HG03342 (cell line): Measurements from ENCODE around the gene OR6S1.
"Not testable (repeated sequence)": the region's sequence is repeated elsewhere in the genome, so short reads cannot be mapped to it uniquely, and the experiment has no call there.

Experiments used
- ATAC-seq: cut with Tn5 transposase; IDR thresholded peaks from one replicate; pipeline ENCODE4 v1.9.1; 2021; ENCODE audit warnings: mild to moderate bottlenecking, moderate library complexity; ENCODE audit not compliant: unreplicated experiment

The OR6S1 gene

DNA sequence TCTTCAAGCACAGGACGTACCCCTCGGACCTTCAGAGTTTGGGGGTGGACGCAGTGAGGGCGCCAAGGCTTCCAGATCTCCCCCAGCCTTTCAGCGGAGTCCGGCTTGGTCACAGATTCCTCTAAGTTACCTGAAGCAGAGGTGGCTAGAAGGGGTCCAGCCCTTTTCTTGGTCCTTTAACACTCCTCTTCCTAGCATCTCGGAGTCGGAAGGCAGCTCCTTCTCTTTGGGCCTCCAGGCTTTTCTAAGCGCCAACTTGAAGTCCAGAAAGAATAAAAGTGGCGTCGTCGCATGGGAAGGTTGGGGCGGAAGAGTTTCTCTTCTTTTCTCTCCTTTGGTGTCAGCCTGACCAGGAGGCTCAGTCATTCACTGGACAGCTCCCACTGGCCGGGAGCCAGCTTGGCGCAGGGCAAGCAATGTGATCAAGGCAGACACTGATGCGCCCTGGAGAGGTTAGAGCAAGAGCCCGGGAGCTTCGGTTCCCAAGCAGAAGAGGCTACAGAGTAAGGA, 9.6 kb downstream of the OR6S1 start:
- ATAC-seq = no peak

DNA sequence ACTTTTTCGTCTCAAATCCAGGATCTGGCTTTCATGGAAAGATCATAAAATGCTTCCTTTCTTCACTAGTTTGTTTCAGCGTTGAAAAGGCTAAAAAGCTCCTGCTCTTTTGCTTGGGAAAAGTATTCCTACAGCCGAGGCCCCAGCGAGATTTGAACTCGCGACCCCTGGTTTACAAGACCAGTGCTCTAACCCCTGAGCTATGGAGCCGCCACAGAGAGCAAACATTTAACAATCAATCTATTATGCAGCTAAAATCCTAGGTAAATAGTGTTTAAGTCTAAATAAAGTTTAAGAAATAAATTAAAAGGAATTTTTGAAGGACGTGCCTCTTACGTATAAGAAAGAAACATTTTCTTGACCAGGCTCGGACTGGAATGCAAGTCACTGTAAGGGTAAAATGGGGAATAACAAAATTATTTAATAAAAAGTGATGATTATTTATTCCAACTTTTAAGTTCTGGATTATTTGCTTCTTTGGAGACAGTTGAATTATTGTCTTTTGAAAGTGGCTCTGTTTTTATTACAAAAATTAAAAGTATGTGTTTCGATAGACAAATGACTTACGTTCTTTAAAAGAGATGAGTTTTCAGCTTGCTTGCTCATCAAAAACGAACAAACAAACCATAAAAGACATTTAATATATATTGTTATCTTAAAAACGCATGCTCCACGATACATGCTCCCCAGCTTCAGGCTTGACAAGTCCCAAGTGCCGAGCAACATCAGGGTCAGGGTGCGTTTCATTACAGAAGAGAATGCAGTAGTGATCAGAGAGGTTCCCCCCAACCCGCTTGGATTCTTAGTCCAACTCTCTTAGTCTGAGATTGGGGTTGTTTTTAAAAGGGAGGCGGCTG, 10.2 kb downstream of the OR6S1 start:
- no peak for ATAC-seq

DNA sequence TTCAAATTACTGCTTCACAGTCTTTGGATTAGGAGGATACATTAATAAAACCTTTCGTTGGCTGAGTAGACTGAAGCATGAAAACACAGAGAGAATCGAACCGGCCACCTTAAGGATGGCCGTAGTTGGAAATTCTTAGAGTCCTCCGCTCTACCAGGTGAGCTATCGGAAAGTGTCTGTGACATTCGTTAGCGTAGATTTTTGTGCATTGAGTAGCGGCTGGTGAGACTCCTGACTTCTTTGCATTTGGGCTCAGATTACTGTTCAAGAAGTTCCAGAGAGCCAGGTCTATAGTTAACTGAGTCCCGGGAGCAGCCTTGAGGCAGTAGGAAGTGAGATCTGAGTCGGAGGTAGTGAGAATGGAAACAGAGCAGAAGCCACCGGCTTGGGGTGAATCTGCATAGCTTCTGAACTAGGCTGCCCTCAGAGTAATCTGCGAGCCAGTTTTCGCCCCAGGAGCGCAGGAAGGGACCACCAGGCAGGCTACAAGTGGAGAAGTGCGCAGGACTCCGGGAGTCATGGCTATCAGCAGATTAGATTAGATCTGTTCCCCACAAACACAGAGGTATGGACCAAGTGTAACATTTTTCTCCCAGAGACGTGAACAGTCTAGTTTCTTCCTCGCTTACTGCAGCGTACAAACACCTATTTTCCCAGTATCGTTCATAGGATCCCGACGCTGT, 11.0 kb downstream of the OR6S1 start:
- no peak for ATAC-seq

DNA sequence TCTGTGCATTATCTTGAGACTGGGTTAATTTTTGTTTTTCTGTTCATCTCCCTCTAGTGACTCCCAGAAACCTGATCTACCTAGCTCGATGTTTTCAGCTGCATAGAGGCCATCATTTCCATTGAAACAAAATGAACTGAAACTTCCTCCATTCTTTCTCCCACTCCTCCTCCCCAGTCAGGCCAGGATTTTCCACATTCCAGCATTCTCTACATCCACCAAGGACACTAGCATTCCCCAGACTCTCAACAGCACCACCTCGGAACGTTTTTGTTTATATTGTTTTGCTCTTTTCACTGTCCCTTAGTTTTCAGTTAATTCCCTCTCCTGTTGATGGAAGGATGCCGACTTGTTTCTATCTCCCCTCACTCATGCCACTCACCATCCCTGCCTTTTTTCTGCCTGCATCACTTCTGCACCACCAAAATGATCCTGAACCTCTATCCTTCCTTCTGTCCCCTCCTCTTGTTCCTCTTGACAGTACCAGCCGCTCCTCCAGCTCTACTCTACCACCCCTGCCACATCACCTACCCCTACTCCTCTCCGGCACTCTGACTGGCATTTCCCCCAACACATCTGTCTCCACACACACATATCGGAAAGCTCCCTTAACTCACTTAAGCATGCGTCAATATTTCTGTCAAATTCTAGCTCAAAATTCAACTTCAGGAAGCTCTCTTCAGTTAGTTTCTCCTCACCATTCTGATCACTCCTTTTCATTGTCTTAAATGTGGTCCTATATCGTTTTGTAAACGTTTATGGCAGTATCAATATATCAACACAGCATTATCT, 13.2 kb downstream of the OR6S1 start:
- no peak for ATAC-seq

DNA sequence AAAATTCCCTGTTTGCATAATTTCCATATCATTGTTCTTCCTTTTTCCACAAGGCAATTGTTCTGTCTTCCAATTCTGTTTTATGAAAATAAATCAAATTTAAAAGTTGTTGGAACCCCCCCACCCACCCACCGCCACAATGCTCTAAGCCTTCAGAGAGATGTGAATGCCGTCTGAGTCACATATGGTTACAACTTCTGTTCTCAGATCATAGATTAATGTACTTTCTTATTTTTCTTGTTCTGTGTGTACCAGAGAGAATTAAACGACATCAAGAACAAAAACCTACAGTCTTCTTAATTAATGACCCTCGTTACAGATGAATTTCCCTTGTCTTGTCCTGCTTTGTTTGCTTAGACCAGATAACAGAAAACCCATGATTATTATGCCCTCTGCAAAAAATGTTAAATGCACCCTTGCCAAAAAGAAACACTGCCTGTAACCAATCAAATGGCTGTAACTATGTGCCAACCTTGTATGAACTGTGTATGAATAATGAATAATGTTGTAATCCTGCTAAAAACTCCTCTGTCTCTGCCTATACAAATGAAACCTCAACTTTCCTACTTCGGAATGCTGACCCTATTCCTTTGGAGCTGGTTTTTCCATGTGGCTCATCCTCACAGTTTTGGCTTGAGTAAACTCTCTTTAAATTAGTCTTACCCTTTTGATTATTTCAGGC, 14.0 kb downstream of the OR6S1 start:
- no peak for ATAC-seq

DNA sequence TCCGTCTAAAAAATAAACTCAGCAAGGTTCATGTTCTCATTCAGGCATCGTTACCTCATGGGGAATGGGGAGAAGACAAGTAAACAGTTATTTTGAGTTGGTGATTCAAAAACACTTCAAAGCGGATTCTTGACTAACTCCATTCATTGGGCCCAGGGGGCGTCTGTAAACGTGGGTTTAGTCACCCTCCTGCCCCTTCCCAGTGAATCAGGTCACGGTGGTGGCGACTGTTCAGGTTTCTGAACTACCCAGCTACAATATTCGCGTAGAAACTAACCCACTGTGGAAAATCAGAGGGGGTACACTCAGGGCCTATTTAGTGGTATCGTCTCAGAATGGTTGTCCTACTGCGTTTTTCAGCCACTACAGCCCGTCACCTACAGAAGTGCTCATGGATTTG, 15.2 kb downstream of the OR6S1 start:
- ATAC-seq = no peak

DNA sequence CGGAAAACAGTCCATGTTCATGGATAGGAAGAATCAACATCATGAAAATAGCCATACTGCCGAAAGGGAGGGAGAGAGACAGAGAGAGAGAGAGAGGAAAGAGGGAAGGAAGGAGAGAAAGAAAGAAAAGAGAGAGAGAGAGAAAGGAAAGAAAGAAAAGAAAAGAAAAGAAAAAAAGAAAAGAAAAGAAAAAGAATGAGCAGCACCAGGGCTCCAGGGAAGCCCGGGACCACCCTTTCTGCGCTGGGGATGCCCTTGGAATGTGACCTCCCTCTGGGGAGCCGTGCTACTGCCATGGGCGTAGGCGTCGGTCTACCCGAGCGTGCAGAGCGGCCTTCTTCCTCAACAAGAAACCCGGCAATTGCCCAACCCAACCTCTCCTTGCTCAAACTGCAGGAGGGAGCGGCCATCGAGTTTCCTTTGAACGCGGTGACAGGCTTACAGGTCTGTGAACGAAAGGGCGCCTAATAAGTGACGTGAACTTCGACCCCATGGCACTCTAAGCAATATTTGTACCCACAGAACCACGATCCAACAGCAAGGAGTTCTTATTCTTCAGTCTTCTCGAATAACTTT, 16.9 kb downstream of the OR6S1 start:
- ATAC-seq = no peak

DNA sequence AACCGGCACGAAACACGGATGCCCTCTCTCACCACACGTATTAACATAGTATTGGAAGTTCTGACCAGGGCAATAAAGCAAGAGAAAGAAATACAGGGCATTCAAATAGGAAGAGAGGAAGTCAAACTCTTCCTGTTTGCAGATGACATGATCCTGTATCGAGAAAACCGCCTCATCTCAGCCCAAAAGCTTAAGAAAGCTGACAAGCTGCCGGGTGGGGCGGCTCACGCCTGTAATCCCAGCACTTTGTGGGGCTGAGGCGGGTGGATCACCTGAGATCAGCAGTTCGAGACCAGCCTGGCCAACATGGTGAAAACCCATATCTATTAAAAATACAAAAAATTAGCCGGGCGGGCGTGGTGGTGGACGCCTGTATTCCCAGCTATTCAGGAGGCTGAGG, 17.7 kb downstream of the OR6S1 start:
- no peak for ATAC-seq

DNA sequence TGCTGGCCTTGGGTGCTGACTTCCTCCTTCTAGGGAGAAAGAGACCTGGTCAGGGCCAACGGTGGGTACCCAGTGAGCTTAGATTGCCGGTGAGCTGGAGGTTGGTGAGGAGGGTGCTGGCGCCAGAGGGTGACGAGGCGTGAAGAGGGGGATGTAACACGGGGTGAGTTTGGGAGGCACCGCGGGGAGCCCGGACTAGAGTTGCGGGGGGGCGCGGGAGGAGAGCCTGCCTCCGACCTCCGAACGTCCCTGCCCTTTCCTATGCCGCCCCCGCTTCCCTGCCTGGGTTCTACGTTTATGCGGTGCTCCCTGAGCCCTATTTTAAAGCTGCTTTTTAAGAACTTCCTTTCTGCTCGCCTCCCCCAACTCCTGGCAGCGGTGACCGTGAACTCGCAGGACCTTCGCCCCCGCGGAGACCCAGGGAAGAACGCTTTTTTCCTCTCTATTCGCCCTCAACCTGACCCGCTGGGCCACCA, 18.6 kb downstream of the OR6S1 start:
- ATAC-seq = no peak

DNA sequence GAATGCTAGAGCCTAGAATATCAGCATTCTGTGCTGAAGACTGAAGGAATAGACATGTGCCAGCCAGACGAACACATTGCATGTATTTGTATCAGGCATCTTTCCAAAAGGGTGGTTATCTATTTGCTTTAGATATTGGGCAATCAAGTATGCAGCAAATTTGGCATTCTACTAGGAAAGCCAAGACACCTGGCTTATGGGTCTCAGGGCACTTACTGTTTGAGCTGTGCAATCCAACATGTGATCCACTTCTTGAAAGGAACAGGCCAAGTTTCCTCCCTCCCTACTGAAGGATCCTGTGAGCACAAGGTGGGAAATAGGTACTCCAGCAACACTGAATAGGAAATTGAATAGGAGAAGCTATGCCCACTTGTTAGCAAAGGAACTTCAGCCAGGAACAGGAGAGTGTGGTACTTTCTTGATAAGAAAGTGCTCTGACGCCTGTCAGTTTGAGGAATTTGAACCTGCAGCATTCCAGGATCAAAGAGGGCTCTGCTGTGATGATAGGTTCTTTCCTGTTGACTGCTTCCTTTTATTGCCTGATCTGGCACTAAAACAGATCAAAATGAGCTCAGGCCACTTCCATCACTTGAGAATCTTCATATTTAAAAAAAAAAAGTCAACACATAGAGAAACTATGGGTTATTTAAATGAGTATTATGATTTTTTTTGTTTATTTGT, 20.6 kb downstream of the OR6S1 start:
- ATAC-seq = no peak

DNA sequence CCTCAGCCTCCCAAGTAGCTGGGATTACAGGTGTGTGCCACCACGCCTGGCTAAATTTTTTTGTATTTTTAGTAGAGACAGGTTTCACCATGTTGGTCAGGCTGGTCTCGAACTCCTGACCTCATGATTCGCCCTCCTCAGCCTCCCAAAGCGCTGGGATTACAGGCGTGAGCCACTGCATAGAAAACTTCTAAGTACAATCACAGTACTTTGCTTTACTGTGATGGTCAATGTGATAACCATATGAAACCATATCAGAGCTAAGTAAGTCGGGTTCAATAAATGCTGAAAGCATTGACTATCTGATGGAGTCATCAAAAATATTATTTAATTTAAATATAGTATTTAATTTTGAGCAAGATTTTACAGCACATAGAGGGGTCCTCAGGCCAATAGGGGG, 21.8 kb downstream of the OR6S1 start:
- ATAC-seq = not testable (repeated sequence)

DNA sequence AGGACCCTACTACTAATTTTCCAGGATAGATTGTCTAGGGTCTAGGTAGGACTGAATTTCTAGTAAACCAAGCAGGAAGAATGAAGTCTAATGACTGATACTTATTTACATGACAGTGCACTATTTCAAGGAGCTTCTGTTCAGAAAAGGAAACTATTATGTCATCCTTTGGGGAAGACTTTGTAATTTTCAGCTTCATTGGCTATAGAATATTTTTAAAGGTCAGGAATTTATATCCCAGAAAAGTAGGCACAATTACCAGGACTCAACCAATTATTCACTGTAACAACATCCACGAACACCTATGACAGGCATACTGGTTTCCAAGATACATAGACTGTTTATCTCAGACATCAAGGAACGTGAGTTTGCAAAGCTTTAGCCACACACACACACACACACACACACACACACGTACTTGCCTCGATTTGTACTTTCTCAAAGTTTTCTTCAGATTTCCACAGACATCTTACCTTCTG, 23.2 kb downstream of the OR6S1 start:
- ATAC-seq = no peak

DNA sequence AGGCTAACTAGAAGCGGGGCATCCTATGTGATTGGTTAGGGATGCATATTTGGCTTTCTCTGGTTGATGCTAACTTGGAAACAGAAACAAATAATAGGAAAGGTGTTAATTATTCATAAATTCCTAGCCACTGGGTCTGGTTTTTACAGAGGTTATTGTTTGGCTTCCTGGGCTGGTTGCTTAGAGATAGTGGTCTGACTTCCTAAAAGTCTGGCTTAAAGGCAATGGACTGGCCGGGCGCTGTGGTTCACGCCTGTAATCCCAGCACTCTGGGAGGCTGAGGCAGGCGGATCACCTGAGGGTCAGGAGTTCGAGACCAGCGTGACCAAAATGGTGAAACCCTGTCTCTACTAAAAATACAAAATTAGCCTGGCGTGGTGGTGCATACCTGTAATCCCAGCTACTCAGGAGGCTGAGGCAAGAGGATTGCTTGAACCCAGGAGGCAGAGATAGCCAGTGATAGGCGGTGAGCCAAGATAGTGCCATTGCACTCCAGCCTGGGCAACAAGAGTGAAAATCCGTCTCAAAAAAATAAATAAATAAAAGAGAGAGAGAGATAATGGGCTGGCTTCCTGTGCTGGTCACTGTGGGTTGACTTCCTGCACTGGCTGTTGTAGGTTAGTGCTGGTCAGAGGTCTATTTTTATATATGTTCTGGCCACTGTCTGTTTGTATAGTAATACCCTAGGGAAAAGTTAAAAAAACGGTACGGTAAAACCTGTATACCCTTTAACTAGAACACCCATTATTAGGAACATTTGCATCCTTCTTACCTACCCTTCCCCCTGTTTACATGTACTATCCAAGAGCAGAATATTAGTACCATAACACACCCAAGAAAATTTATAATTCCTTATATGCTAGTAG, 24.1 kb downstream of the OR6S1 start:
- no peak for ATAC-seq

DNA sequence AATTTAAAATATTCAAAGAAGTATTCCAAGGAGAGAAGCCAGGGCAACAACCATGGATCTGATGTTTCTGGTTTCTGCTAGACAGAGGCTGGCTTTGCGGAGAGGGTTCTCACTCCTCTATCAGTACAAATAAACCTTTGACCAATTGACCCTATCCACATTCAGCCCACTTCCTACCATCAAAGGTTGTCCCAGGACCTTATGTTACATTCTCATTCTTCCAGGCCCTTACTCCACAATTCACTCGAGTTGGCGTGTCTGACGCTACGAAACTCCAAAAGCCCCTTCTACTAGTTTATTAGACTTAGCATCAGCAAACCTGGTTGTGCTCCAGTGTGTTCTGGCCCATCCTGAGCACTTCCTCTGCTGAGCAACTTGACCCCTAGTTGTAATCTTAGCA, 25.5 kb downstream of the OR6S1 start:
- no peak for ATAC-seq

DNA sequence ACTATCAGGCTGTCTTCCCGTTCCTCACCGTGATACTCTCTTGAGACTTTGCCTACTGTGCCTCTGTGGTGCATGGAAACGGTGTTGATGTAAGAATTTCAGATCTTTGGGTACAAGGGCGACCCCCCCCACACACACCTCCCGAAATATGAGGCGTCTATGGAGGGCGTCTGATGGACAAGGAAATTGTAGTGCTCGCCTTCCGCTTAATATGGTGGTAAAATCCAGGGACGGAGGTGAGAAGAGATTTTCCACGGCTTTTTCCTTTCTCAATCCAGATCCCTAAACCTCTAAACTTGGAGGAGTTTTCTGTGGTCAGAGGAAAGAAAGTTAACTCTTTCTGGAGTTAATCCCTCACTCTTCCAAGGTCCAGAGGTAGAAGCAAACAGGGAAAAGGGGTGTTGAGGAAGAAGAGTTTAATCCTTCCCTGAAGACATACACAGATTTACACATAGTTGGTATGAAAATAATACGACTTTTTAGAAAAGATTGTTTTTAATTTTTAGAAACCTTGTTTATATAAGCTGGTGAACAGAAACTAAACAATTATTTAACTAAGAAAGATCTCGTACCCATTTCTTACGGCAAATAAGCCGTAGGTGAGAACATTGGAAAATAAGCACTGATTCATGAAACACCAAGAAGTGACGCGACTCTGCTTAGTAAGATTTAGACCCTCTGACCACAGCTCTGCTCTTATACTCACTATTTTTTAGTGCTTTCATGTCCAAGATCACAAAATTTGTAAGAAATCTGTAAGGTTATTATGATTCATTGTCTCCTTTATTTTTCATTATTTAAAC, 27.3 kb downstream of the OR6S1 start:
- ATAC-seq = no peak

DNA sequence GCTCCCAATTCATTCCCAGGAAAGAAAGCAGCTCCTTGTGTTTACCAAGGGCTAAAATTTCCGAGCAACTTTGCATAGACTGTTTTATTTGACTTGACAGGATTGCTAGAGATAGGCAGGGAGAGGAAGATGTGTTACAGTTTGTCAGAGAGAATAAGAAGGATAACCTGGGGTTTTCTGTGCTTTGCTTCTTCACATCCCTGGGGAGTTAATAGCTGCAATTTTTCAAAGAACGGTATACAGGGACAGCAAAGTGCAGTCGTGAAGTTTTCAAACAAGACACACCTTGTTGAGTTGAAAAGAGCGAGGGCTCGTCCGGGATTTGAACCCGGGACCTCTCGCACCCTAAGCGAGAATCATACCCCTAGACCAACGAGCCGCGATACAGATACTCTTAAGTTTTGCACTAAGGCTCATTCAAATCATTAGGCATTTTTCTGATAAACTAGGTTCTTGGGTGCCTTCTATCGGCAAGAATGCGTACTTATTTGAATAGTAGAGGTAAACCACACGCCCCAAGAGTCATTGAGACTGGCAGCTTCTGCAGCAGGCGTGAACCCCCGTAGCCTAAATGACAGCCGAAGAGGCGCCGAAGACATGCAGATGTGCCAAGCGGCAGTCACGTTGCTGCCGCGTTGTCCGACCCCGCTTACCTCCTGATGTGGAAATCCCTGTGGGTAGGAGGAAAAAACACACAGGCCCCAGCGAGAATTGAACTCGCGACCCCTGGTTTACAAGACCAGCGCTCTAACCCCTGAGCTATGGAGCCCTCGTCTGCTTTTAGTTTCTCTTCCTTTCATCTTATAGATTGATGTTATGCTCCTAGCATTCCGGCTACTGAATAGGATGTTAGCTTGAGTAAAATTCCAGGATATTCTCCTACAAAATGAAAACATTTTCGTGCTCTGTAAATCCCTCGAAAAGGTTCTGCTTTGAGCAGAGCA, 28.1 kb downstream of the OR6S1 start:
- ATAC-seq = peak; percentile 66

DNA sequence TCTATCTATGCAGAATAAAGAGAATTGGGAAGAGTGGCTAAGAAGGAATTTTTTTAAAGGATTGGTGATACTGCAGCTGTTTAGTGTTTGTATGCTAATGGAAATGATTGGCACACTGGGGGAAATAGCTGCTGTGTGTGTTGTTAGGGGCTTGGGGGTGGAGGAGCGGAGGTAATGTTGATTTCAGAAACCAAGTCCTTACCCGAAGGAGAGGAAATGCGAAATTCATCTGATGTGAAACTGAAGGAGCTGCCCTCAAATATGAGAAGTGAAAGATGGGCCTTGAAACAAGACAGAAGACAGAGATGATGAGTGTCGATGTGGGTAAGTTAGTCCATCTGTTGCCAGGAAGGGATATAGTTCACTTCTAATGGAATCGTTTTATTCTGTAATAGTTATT, 29.1 kb downstream of the OR6S1 start:
- ATAC-seq = no peak
